D721Med (cell line): ENCODE measurements around the gene SLC17A1.

Experiments used
- DNase-seq: peaks from one replicate; pipeline ENCODE4 v3.0.0; 2011; ENCODE audit warnings: low spot score; ENCODE audit not compliant: insufficient read length
- FAIRE-seq: peaks from 2 replicates; lab custom pipeline; 2011; peaks lifted over from hg19 to GRCh38; lab: Jason Lieb, UNC
- CTCF ChIP-seq: IDR thresholded peaks from 2 replicates; pipeline ENCODE4 v1.5.1; 2012; ENCODE audit warnings: mild to moderate bottlenecking, control low read depth; ENCODE audit not compliant: insufficient read depth; ENCODE audit errors: missing control alignments

SLC17A1 gene

GRCh38 chr6:25832670-25833069, 818 bp upstream of the SLC17A1 start:
- no peak for TF ChIP-seq CTCF
- no peak for FAIRE-seq
- no peak for DNase-seq

- DNase-seq = no peak
- FAIRE-seq = no peak
- no peak for TF ChIP-seq CTCF
Measured at GRCh38 chr6:25832307-25832662, 433 bp upstream of the SLC17A1 start.

GRCh38 chr6:25830458-25830857, 1.4 kb downstream of the SLC17A1 start:
- no peak for FAIRE-seq
- DNase-seq = no peak
- TF ChIP-seq CTCF = no peak

GRCh38 chr6:25829375-25829774, 2.5 kb downstream of the SLC17A1 start:
- DNase-seq (no peak), FAIRE-seq (no peak)
- no peak for TF ChIP-seq CTCF

- no peak for TF ChIP-seq CTCF
- FAIRE-seq (no peak), DNase-seq (no peak)
Measured at GRCh38 chr6:25821341-25821740, 10.5 kb downstream of the SLC17A1 start.

GRCh38 chr6:25816252-25816651, 15.6 kb downstream of the SLC17A1 start:
- no peak for TF ChIP-seq CTCF
- FAIRE-seq = no peak
- DNase-seq = no peak

GRCh38 chr6:25815194-25815593, 16.7 kb downstream of the SLC17A1 start:
- FAIRE-seq (no peak), DNase-seq (no peak)
- no peak for TF ChIP-seq CTCF
